Astrocyte of the cerebellum (primary cell): ENCODE results near the gene HSD17B8.

Source experiments
- DNase-seq: peaks from one replicate; pipeline ENCODE4 v3.0.0-alpha.2; 2011; ENCODE audit warnings: low read depth
- H3K4me3 ChIP-seq: 2 replicates; pipeline ENCODE4 v1.5.1; 2011; ENCODE audit warnings: mild to moderate bottlenecking, low read depth, low read length, moderate library complexity
- in situ Hi-C: cut with HindIII; loops from 2 replicates; pipeline ENCODE4 v1.10.0; 2017; ENCODE audit warnings: low sequenced_read_pairs
- TF ChIP-seq, protein P1 (sequence below): IDR thresholded peaks from 2 replicates; pipeline ENCODE4 v1.5.1; 2012; ENCODE audit warnings: low read length, low read depth, moderate library complexity, mild to moderate bottlenecking; ENCODE audit errors: missing control alignments

The HSD17B8 gene

DNA sequence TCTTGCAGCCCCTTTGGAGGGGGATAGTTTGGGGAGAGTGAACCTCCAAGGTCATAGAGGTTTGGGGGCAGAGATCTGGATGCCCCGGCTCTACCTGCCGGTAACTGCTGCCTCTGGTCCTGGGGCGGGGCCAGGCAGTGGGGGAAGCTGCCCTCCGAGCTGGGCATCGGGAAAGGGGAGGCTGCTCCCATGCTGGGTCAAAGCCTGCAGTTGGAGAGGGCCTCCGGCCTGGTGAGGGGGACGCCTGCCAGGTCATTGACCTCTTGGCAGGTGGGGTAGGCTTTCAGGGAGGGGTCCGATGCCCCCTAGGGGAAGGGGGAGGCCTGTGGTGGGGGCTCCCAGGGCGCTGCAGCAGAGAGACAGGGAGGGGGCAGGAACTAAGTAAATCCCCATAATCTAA, 19.3 kb upstream of the HSD17B8 start:
- in situ Hi-C loops: no loop called here
- TF ChIP-seq, protein P1, sequence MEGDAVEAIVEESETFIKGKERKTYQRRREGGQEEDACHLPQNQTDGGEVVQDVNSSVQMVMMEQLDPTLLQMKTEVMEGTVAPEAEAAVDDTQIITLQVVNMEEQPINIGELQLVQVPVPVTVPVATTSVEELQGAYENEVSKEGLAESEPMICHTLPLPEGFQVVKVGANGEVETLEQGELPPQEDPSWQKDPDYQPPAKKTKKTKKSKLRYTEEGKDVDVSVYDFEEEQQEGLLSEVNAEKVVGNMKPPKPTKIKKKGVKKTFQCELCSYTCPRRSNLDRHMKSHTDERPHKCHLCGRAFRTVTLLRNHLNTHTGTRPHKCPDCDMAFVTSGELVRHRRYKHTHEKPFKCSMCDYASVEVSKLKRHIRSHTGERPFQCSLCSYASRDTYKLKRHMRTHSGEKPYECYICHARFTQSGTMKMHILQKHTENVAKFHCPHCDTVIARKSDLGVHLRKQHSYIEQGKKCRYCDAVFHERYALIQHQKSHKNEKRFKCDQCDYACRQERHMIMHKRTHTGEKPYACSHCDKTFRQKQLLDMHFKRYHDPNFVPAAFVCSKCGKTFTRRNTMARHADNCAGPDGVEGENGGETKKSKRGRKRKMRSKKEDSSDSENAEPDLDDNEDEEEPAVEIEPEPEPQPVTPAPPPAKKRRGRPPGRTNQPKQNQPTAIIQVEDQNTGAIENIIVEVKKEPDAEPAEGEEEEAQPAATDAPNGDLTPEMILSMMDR: no peak
- H3K4me3 ChIP-seq: no peak overlapping the region
- no peak for DNase-seq

DNA sequence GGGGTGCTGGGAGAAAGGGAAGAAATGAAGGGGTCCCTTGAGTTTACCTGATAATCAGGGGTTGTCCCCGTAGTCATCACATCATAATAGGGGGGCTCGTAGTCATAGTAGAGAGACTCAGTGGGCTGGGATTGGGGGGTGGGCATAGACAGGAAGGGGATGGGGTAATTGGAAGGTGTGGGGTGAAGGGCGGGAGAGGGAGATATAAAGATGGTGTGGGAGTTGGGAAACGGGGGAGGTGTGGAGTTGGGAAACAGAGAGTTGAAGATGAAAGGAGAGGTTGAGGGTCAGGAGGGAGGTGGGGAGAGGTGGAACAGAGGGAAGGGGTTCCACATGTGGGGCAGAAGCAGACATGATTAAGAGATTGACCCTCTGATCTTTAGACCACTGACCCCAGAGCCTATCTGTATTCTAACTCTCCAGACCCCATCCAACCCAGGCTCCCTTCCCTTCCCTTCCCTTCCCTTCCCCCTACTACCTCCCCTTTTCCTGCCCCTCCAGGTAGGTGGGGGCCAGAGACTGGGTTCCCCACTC, 18.7 kb upstream of the HSD17B8 start:
- DNase-seq: no peak
- TF ChIP-seq, protein P1: no peak
- H3K4me3 ChIP-seq: no peak overlapping the region
- in situ Hi-C loops: no loop called here

DNA sequence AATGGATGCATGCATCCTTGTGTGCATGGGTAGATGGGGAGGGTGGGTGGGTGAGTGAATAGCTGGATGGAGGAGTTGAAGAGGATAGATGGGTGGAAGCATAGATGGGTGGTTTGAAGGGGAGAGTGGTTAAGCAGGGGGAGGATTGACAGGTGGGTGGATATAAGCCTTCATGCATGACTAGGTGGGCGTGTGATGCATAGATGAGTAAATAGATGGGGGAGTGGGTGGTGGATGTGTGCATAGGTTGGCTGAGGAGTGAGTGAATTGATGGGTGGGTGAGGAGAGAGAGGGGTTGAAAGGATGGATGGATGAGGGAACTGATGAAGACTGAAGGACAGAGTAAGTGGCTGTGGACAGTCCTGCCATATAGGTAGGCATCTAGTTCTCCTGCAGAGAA, 16.6 kb upstream of the HSD17B8 start:
- TF ChIP-seq, protein P1: no peak
- no peak overlapping the region for H3K4me3 ChIP-seq
- no peak for DNase-seq
- in situ Hi-C loops: no loop called here

DNA sequence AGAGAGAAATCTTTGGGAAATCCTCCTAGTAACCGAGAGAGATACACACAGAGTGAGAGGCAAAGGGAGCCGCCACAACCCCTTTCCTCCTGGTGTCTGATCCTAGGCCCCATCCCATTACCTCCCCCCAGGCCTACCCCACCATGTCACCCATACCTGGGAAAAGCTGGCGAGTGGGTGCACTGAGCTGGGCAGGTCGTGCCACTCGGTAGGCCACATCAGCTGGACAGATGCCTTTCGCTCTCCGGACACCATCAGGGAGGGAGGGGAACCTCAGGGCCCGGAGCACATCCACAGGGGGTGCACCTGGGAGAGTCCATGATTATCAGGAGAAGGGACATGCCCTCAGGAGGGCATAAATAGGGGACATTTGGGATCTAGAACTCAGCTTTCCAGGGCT, 15.3 kb upstream of the HSD17B8 start:
- in situ Hi-C loops: no loop called here
- TF ChIP-seq, protein P1: no peak
- no peak overlapping the region for H3K4me3 ChIP-seq
- no peak for DNase-seq

DNA sequence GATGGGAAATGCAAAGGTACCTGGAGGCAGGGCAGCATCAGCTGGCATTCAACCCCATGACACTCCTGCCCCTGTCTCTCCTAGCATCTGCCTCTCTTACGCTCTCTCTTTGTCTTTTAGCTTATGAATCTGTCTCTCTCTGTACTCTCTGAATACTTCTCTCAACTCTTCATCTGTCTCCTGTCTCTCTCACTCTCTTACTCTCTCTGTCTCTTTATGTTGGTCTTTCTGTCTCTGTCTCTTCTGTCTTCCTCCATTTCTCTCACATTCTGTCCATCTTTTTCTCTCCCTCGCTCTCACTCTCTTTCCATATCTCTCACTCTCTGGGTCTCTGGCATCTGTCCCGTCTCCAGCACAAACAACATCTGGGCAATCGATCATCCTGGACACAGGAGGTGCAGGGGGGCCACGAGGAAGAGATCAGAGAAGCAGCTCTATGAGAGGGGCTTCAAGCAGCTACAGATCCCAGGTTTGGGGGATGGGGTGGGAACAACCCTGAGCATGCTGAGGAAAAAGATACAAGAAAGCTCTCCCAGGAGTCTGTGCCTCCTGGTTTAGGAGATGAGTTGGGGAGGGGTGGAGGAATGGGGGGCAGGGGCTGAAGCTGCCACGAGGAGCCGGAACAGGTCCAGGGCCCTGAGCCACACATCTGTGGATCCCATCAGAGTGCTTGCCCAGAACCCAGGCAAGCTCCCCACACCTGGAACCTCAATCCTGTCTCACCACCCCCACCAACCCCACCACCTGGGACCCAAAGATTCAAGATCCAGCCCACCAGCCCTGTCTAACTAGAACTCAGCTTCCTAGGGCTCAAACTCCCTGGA, 14.6 kb upstream of the HSD17B8 start:
- H3K4me3 ChIP-seq: no peak overlapping the region
- TF ChIP-seq, protein P1: no peak
- in situ Hi-C loops: no loop called here
- no peak for DNase-seq

DNA sequence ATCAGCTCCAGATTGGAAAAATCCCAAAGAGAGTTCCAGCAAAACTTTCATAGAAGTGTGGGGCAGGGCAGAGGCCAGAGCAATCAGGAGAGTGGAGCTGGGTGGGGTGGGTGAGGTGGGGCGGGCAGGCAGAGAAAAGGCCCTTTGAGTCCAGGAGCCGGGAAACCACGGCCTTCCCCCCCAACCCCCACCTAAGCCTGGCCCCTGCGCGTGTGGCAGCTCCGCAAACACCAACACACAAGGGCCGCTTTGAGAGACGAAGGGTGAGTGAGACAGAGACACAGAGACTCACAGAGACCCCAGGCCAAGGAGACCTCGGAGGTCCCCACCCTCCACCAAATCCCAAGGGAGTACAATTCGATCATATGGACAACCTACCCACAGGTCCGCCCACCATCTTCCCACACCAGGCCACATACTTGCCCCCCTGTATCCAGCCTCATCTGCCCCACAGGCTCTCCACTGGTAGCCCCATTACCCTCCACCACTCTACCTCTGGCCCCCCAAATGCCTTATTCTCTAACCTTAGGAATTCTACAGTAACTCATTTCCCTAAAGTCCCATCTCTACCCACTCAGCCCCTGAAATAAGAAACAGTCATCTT, 13.8 kb upstream of the HSD17B8 start:
- in situ Hi-C loops: no loop called here
- TF ChIP-seq, protein P1: no peak
- no peak for DNase-seq
- H3K4me3 ChIP-seq: no peak overlapping the region
